ENCODE data around the gene SRSF9. TPM values are rescaled to one million over a fixed set of nuclear protein-coding genes. Genes with fewer than 3 reads are reported as not detected.
A peak's percentile ranks its signal among the peaks of the same experiment; 100 is the strongest.

The SRSF9 gene
- total and polyA plus RNA-seq, 3 donors from 2014 or later = 199 to 238 (median 202) TPM

GRCh38 chr12:120504587-120504986 is 35.0 kb upstream of the SRSF9 start:
- intact Hi-C loops (cut with DNase I; ENCODE audit: low total_unique reads) = no loop called here
- no peaks in the 10 kb centered on the region for H3K4me1 ChIP-seq
- H3K27me3 ChIP-seq = no peaks in the 10 kb centered on the region
- H3K9me3 ChIP-seq = no peaks in the 10 kb centered on the region
- H3K4me3 ChIP-seq = no peak overlapping the region
- no peak for DNase-seq
- 76 to 78% methylated on average over 4 of the region's 4 CpGs for WGBS, 2 donors
- no peak for TF ChIP-seq CTCF (IDR thresholded peaks at IDR 0.05)
- no peak for TF ChIP-seq POLR2A (IDR thresholded peaks at IDR 0.05)
- H3K27ac ChIP-seq = no peak overlapping the region
- H3K36me3 ChIP-seq (ENCODE audit: low read depth, missing control alignments) = no peaks in the 10 kb centered on the region

- Histone ChIP-seq H3K27me3 (no peaks in the 10 kb centered on the region), H3K9me3 (no peaks in the 10 kb centered on the region), H3K4me1 (peaks cover 19% of the 10 kb centered on the region), H3K36me3 (ENCODE audit: low read depth, missing control alignments) (no peaks in the 10 kb centered on the region), H3K27ac (no peak overlapping the region), H3K4me3 (no peak overlapping the region)
- no peak for DNase-seq
- WGBS, 2 donors = 87 to 88% methylated on average over 1 of the region's 1 CpG
- TF ChIP-seq CTCF (IDR thresholded peaks at IDR 0.05) = no peak
- TF ChIP-seq POLR2A (IDR thresholded peaks at IDR 0.05) = no peak
- intact Hi-C loops (cut with DNase I; ENCODE audit: low total_unique reads) = no loop called here
Measured at GRCh38 chr12:120500581-120500980, 31.0 kb upstream of the SRSF9 start.

- H3K4me3 ChIP-seq = no peak overlapping the region
- H3K36me3 ChIP-seq (ENCODE audit: low read depth, missing control alignments) = no peaks in the 10 kb centered on the region
- WGBS, 2 donors = 70 to 76% methylated on average over 3 of the region's 3 CpGs
- H3K27ac ChIP-seq = no peak overlapping the region
- no peaks in the 10 kb centered on the region for H3K27me3 ChIP-seq
- DNase-seq = no peak
- peaks cover 26% of the 10 kb centered on the region for H3K4me1 ChIP-seq
- intact Hi-C loops (cut with DNase I; ENCODE audit: low total_unique reads) = no loop called here
- H3K9me3 ChIP-seq = no peaks in the 10 kb centered on the region
- TF ChIP-seq POLR2A (IDR thresholded peaks at IDR 0.05) = no peak
- TF ChIP-seq CTCF (IDR thresholded peaks at IDR 0.05) = no peak
Measured at GRCh38 chr12:120498870-120499515, 29.4 kb upstream of the SRSF9 start.

- Histone ChIP-seq H3K27ac (no peak overlapping the region), H3K4me1 (peaks cover 26% of the 10 kb centered on the region), H3K9me3 (no peaks in the 10 kb centered on the region), H3K27me3 (no peaks in the 10 kb centered on the region), H3K36me3 (ENCODE audit: low read depth, missing control alignments) (no peaks in the 10 kb centered on the region), H3K4me3 (peak overlapping the region; percentile 96 to 100)
- intact Hi-C loops (cut with DNase I; ENCODE audit: low total_unique reads) = no loop called here
- TF ChIP-seq POLR2A (IDR thresholded peaks at IDR 0.05) = no peak
- TF ChIP-seq CTCF (IDR thresholded peaks at IDR 0.05) = no peak
- WGBS, 2 donors = 8 to 11% methylated on average over 9 of the region's 9 CpGs
- DNase-seq = no peak
Measured at GRCh38 chr12:120497524-120498150, 28.1 kb upstream of the SRSF9 start.
